Stomach (tissue), 9 donors: ENCODE data around the gene AMBN. TPM values are rescaled to one million over a fixed set of nuclear protein-coding genes. Genes with fewer than 3 reads are reported as not detected.
A peak's percentile ranks its signal among the peaks of the same experiment; 100 is the strongest.

Experiments used
- DNase-seq, 2 donors: peaks; one replicate each; pipeline versions ENCODE4 v3.0.0 to v3.0.0-alpha.2; 2013 to 2019
- H3K27ac ChIP-seq, 5 donors: fragments of 200-600 bp in 4 of 5; sonication (generic) in 4 of 5; one replicate each; pipeline ENCODE4 v1.5.1; 2013 to 2019; ENCODE audit warnings: mild to moderate bottlenecking in 1 of 5, moderate library complexity in 1 of 5
- H3K27me3 ChIP-seq, 3 donors: fragments of 200-600 bp; sonication (generic); one replicate each; pipeline ENCODE4 v1.5.1; 2017 to 2019; ENCODE audit warnings: mixed run types in 1 of 3
- H3K36me3 ChIP-seq, 4 donors: fragments of 200-600 bp; sonication (generic); 1 replicate in 3 of 4; 2 replicates in 1 of 4; pipeline ENCODE4 v1.5.1; 2016 to 2019
- H3K4me1 ChIP-seq, 4 donors: fragments of 200-600 bp; sonication (generic); one replicate each; pipeline ENCODE4 v1.5.1; 2016 to 2019
- H3K4me3 ChIP-seq, 4 donors: fragments of 200-600 bp; sonication (generic) in 3 of 4; one replicate each; pipeline ENCODE4 v1.5.1; 2016 to 2019; ENCODE audit warnings: mild to moderate bottlenecking in 1 of 4
- H3K9me3 ChIP-seq, 4 donors: fragments of 200-600 bp; sonication (generic); one replicate each; pipeline ENCODE4 v1.5.1; 2016 to 2019
- EP300 ChIP-seq: sonication (generic); formaldehyde crosslinking; IDR thresholded peaks from one replicate; pipeline ENCODE4 v1.6.1; 2017; ENCODE audit warnings: antibody characterized with exemption
- POLR2A ChIP-seq, 4 donors: fragments of 450-650 bp; IDR thresholded peaks; one replicate each; pipeline ENCODE4 v1.6.1; 2016; ENCODE audit warnings: antibody characterized with exemption in 4 of 4, control low read depth in 2 of 4, mild to moderate bottlenecking in 1 of 4, moderate library complexity in 1 of 4
- POLR2AphosphoS5 ChIP-seq, 3 donors: sonication (generic); formaldehyde crosslinking; IDR thresholded peaks; one replicate each; pipeline ENCODE4 v1.6.1; 2016; ENCODE audit warnings: antibody characterized with exemption in 3 of 3
- whole genome bisulfite sequencing, 5 donors: extraction: QIAGEN DNeasy Blood & Tissue Kit in 3 of 5; methylation state at CpG; one replicate each; pipeline versions ENCODE4 v1.1.5 to v1.1.7; 2013 to 2018; 5-methylcytosine and 5-hydroxymethylcytosine counted together
- intact Hi-C: fragments of 100-400 bp; cut with DNase I; formaldehyde crosslinking; loops from one replicate; pipeline ENCODE4 v1.15.1; 2023; ENCODE audit warnings: low total_unique reads
- polyA plus RNA-seq, 3 donors: library from polyadenylated mRNA; stranded (reverse); fragments of 200-250 nt; gene quantifications; one replicate each; pipeline ENCODE4 v1.2.3, GENCODE V29; 2013
- total RNA-seq, 5 donors: library from RNA; depleted of rRNA; stranded (reverse); fragments of >200 nt; gene quantifications; one replicate each; pipeline versions ENCODE4 v1.1.0 to v1.2.3, GENCODE V29; 2014 to 2016
- TF ChIP-seq, protein P1 (sequence below), 7 experiments: fragments of 450-650 bp in 4 of 7; fragments of 200-600 bp in 3 of 7; sonication (generic) in 3 of 7; IDR thresholded peaks; one replicate each; pipeline ENCODE4 v1.5.1; 2016 to 2019; ENCODE audit warnings: antibody characterized with exemption in 7 of 7, control low read depth in 2 of 7, mild to moderate bottlenecking in 1 of 7
- donor health status: healthy with polysubstance abuse.
- donor health status: Bipolar disorder and iron deficiency.
- donor health status: healthy.

AMBN gene
- total and polyA plus RNA-seq, 8 donors = not detected

DNA sequence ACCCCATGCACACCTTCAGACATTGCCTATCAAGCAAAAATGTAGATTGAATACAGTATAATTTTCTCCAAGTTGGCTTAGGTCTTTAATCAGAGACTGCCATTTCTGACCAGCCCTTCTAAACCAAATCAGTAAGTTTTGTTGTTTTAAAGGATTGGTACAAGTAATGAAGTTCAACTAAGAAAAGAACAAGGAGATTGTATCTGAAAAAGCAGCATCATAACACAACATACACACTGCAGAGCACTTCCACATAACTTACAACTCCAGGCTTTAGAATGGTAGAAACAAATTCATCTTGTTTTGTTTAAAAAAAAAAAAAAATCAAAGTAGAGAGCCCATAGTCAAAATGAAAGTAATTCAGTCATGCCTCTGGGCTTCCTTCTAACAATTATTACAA lies 16.1 kb upstream of the AMBN start:
- Histone ChIP-seq H3K4me3 (no peak overlapping the region), H3K4me1 (no peaks in the 10 kb centered on the region), H3K27me3 (no peaks in the 10 kb centered on the region), H3K9me3 (no peaks in the 10 kb centered on the region), H3K36me3 (no peaks in the 10 kb centered on the region), H3K27ac (no peak overlapping the region)
- TF ChIP-seq, protein P1, sequence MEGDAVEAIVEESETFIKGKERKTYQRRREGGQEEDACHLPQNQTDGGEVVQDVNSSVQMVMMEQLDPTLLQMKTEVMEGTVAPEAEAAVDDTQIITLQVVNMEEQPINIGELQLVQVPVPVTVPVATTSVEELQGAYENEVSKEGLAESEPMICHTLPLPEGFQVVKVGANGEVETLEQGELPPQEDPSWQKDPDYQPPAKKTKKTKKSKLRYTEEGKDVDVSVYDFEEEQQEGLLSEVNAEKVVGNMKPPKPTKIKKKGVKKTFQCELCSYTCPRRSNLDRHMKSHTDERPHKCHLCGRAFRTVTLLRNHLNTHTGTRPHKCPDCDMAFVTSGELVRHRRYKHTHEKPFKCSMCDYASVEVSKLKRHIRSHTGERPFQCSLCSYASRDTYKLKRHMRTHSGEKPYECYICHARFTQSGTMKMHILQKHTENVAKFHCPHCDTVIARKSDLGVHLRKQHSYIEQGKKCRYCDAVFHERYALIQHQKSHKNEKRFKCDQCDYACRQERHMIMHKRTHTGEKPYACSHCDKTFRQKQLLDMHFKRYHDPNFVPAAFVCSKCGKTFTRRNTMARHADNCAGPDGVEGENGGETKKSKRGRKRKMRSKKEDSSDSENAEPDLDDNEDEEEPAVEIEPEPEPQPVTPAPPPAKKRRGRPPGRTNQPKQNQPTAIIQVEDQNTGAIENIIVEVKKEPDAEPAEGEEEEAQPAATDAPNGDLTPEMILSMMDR (IDR thresholded peaks at IDR 0.05) = no peak
- TF ChIP-seq POLR2AphosphoS5 (IDR thresholded peaks at IDR 0.05) = no peak
- no peak for TF ChIP-seq EP300
- TF ChIP-seq POLR2A (IDR thresholded peaks at IDR 0.05) = no peak
- intact Hi-C loops = no loop called here
- DNase-seq = no peak

DNA sequence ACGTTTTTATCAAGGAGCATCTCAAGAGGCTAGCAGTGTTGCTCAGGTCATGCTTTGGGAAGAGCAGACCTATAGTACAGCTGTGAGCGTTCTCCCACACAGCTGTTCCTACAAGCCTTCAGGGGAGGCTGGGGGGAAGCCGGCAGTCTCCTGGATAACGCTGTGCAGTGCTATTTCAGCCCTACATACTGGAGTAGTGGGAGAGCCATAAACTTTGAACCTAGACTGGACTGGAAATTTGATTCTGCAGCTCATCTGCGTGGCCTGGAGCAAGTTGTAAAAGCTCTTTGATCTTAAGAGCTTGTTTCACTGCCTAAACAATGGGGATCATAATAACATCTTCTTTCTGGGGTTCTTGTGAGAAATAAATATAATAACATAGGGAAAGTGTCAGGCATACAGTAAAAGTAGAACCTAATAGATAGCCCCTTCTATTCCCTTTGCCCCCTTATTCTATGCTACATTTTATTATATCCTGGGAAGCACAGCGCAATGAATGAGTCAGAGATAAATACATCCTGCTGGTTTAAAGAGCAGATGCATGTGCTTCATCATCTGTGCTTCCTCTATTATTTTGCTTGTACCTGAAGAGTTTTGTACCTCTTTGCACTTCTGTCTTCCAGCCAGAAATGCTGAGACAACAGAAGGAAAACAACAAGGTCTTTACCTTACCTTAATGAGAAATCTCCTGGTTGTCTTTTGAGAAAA lies 14.7 kb upstream of the AMBN start:
- Histone ChIP-seq H3K27ac (no peak overlapping the region), H3K27me3 (no peaks in the 10 kb centered on the region), H3K36me3 (no peaks in the 10 kb centered on the region), H3K4me3 (no peak overlapping the region), H3K9me3 (no peaks in the 10 kb centered on the region), H3K4me1 (no peaks in the 10 kb centered on the region)
- 67 to 76% (median 71%) methylated on average over 5 to 6 of the region's 6 CpGs for WGBS, 5 donors
- intact Hi-C loops = no loop called here
- no peak for DNase-seq
- TF ChIP-seq EP300 (no peak), POLR2AphosphoS5 (IDR thresholded peaks at IDR 0.05) (no peak), POLR2A (IDR thresholded peaks at IDR 0.05) (no peak)
- TF ChIP-seq, protein P1 (IDR thresholded peaks at IDR 0.05) = no peak

DNA sequence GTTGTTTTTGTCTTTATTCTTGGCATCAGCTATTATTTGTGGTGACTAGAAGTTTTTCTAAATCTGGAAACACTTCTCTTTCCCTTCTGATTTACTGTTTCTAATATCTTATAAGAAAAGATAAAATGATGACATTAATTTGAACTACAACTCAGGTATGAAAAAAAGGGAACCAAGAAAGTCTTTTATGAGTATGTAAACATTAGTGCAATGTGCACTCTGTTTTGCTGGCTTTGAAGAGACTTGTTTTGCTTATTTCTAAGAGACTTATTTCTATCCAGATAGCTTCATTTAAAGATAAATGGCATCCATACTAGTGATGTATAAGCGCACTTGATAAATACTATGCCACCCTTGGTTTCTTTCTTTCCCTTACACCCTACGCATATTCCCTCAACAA lies 10.1 kb upstream of the AMBN start:
- no peaks in the 10 kb centered on the region for H3K36me3 ChIP-seq
- no peaks in the 10 kb centered on the region for H3K27me3 ChIP-seq
- H3K4me1 ChIP-seq = no peaks in the 10 kb centered on the region
- H3K9me3 ChIP-seq = no peaks in the 10 kb centered on the region
- H3K27ac ChIP-seq = no peak overlapping the region
- no peak overlapping the region for H3K4me3 ChIP-seq
- intact Hi-C loops = no loop called here
- no peak for DNase-seq
- 69 to 97% (median 92%) methylated on average over 2 of the region's 2 CpGs for WGBS, 5 donors
- TF ChIP-seq, protein P1 (IDR thresholded peaks at IDR 0.05) = no peak
- no peak for TF ChIP-seq EP300
- no peak for TF ChIP-seq POLR2A (IDR thresholded peaks at IDR 0.05)
- TF ChIP-seq POLR2AphosphoS5 (IDR thresholded peaks at IDR 0.05) = no peak

DNA sequence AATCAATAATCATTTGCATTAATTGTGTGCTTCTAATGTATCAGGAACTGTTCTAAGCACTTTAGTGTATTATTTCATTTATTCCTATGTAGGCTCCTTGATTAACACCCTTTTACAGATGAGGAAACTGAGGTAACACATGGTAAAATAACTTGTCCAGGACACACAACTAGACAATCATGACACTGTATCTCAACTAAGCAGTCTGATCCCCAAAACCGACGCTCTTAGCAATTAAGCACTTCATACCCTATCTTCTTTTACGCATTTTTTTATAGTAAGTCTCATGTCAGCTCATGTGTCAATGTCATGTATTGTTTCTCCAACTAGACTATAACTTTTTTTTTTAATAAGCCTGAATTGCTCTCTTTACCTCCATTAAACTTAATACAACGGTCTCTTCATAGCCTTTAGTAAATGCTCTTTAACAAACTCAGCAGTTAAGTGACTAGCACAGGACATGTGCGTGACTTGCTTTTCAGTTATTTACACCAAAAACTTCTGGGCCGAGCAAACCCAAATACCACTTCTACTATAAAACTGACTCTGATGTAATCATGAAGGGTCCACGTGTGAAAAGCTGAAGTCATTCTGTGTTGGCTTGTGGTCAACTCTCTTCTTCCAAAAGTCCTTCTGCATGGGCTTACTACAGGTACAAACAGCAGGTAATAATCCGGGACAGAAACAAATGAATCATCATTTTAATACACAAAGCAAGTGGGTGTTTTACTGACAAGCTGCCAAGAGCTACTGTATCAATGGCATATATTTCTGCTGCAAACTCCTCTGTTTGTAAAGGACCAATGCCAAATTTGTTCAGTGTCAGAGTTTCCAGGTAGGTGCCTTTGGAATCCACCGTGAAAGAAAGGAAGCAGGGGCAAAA lies 7.9 kb upstream of the AMBN start:
- Histone ChIP-seq H3K36me3 (no peaks in the 10 kb centered on the region), H3K9me3 (no peaks in the 10 kb centered on the region), H3K4me3 (no peak overlapping the region), H3K27ac (peak overlapping the region in 3 of 5 donors; percentile 23 to 33 (median 30)), H3K27me3 (no peaks in the 10 kb centered on the region), H3K4me1 (no peaks in the 10 kb centered on the region)
- DNase-seq = peak; percentile 39 to 89
- TF ChIP-seq, protein P1 (IDR thresholded peaks at IDR 0.05) = no peak
- TF ChIP-seq POLR2AphosphoS5 (IDR thresholded peaks at IDR 0.05) (peak in 2 of 3 donors; percentile 20 to 65), EP300 (no peak), POLR2A (IDR thresholded peaks at IDR 0.05) (no peak)
- intact Hi-C loops = no loop called here
- whole genome bisulfite sequencing, 5 donors = 32 to 61% (median 39%) methylated on average over 9 of the region's 9 CpGs
